ENCODE measurements around the gene FER1L5. TPM values are rescaled to one million over a fixed set of nuclear protein-coding genes. Genes with fewer than 3 reads are reported as not detected.

Gene FER1L5
- total and polyA plus RNA-seq, 2 experiments from 2014 or later = 0.18 to 0.76 TPM

GRCh38 chr2:96651793-96652192, 9.2 kb downstream of the FER1L5 start:
- no peak for ATAC-seq
- TF ChIP-seq CREB1 (CRISPR knock-in tag; IDR thresholded peaks at IDR 0.05; ENCODE audit: low read depth) (no peak), EZH2 (IDR thresholded peaks at IDR 0.05; ENCODE audit: low read depth, unreplicated experiment) (no peak), ZNF462 (CRISPR knock-in tag; IDR thresholded peaks at IDR 0.05) (no peak), EZH2phosphoT487 (IDR thresholded peaks at IDR 0.05; ENCODE audit: unreplicated experiment) (no peak), POLR2AphosphoS5 (IDR thresholded peaks at IDR 0.05; ENCODE audit: low read depth) (no peak), REST (IDR thresholded peaks at IDR 0.05; ENCODE audit: unreplicated experiment) (no peak), NANOG (IDR thresholded peaks at IDR 0.05; ENCODE audit: borderline replicate concordance) (no peak), ZNF114 (CRISPR knock-in tag; IDR thresholded peaks at IDR 0.05) (no peak), ETS1 (IDR thresholded peaks at IDR 0.05) (no peak), ZNF331 (CRISPR knock-in tag; IDR thresholded peaks at IDR 0.05; ENCODE audit: low read depth) (no peak), STAT1 (IDR thresholded peaks at IDR 0.05; ENCODE audit: unreplicated experiment) (no peak), CTCF (conservative IDR thresholded peaks at IDR 0.05; ENCODE audit: low read depth in 2 of 2) (no peak), JUNB (IDR thresholded peaks at IDR 0.05; ENCODE audit: unreplicated experiment) (no peak)
- peaks cover 18% of the 10 kb centered on the region for H3K36me3 Mint-ChIP-seq (ENCODE audit: low read depth)
- Histone ChIP-seq H4K20me1 (replicated peaks; ENCODE audit: insufficient read depth) (no peaks in the 10 kb centered on the region), H3F3A (replicated peaks; ENCODE audit: low read depth) (no peaks in the 10 kb centered on the region), H3K4me3 (no peak overlapping the region), H3K79me2 (replicated peaks; ENCODE audit: insufficient read depth) (no peaks in the 10 kb centered on the region), H3K27ac (ENCODE audit: low read depth) (no peak overlapping the region), H3K36me3 (ENCODE audit: insufficient read depth) (no peaks in the 10 kb centered on the region), H3K27me3 (ENCODE audit: insufficient read depth) (no peaks in the 10 kb centered on the region), H2AFZ (no peak overlapping the region), H3K9me2 (ENCODE audit: insufficient read depth) (no peaks in the 10 kb centered on the region; the same call in 1 of the 2 replicates), H3K4me1 (ENCODE audit: insufficient read depth) (no peaks in the 10 kb centered on the region; the same call in 1 of the 2 replicates), H3K4me2 (no peak overlapping the region)
- H3K9me3 Mint-ChIP-seq = no peaks in the 10 kb centered on the region
- H3K4me1 Mint-ChIP-seq = no peaks in the 10 kb centered on the region; the same call in 2 of the 3 replicates
- H3K27ac Mint-ChIP-seq = no peak overlapping the region
- no peak overlapping the region for H3K4me3 Mint-ChIP-seq
- no peak for DNase-seq (ENCODE audit: low spot score)
- H3K27me3 Mint-ChIP-seq (ENCODE audit: insufficient read depth, low read depth, poor library complexity) = peaks cover 4% of the 10 kb centered on the region
